HuH-7.5 (cell line): ENCODE measurements around the gene L3MBTL1.
"Not testable (repeated sequence)": the region's sequence is repeated elsewhere in the genome, so short reads cannot be mapped to it uniquely, and the experiment has no call there.

Source experiments
- DNase-seq: peaks from one replicate; pipeline ENCODE4 v3.0.0; 2011; ENCODE audit warnings: low spot score

L3MBTL1 gene

GRCh38 chr20:43559147-43559987 lies 51.9 kb downstream of the L3MBTL1 start:
- DNase-seq, result no peak

- DNase-seq, result no peak
These were observed 53.5 kb downstream of the L3MBTL1 start for GRCh38 chr20:43560974-43561373.

- no peak for DNase-seq
These were observed 55.9 kb downstream of the L3MBTL1 start for GRCh38 chr20:43563429-43563828.

GRCh38 chr20:43563991-43564390 lies 56.5 kb downstream of the L3MBTL1 start:
- DNase-seq, result no peak

- no peak for DNase-seq
These were observed 57.0 kb downstream of the L3MBTL1 start for GRCh38 chr20:43564455-43564854.

GRCh38 chr20:43564993-43565757 lies 57.7 kb downstream of the L3MBTL1 start:
- DNase-seq, result no peak

GRCh38 chr20:43565758-43566104 lies 58.2 kb downstream of the L3MBTL1 start:
- no peak for DNase-seq

GRCh38 chr20:43567477-43567876 lies 60.0 kb downstream of the L3MBTL1 start:
- DNase-seq, result no peak

GRCh38 chr20:43568706-43569105 lies 61.2 kb downstream of the L3MBTL1 start:
- DNase-seq, result no peak

- DNase-seq, result no peak
These were observed 61.8 kb downstream of the L3MBTL1 start for GRCh38 chr20:43569282-43569681.

GRCh38 chr20:43570496-43570895 lies 63.0 kb downstream of the L3MBTL1 start:
- DNase-seq, result no peak

GRCh38 chr20:43571310-43571709 lies 63.8 kb downstream of the L3MBTL1 start:
- DNase-seq, result no peak

GRCh38 chr20:43571771-43572170 lies 64.3 kb downstream of the L3MBTL1 start:
- no peak for DNase-seq

GRCh38 chr20:43572891-43573290 lies 65.4 kb downstream of the L3MBTL1 start:
- DNase-seq, result no peak

GRCh38 chr20:43576108-43576507 lies 68.6 kb downstream of the L3MBTL1 start:
- DNase-seq, result no peak

- DNase-seq, result no peak
These were observed 72.6 kb downstream of the L3MBTL1 start for GRCh38 chr20:43579861-43580793.

- no peak for DNase-seq
These were observed 75.8 kb downstream of the L3MBTL1 start for GRCh38 chr20:43583133-43583864.

- no peak for DNase-seq
These were observed 76.5 kb downstream of the L3MBTL1 start for GRCh38 chr20:43583982-43584432.

GRCh38 chr20:43584448-43585136 lies 77.1 kb downstream of the L3MBTL1 start:
- DNase-seq, result no peak

GRCh38 chr20:43586641-43587040 lies 79.1 kb downstream of the L3MBTL1 start:
- no peak for DNase-seq

- not testable (repeated sequence) for DNase-seq
These were observed 81.0 kb downstream of the L3MBTL1 start for GRCh38 chr20:43588526-43588925.
